Measurements from ENCODE around the gene KAZN.

- TF ChIP-seq CTCF (IDR thresholded peaks at IDR 0.05; ENCODE audit: low read length) (no peak), EZH2 (IDR thresholded peaks at IDR 0.05; ENCODE audit: borderline replicate concordance, low read length) (no peak)
Measured at GRCh38 chr1:14681182-14681581, 82.7 kb downstream of the KAZN start.
